H9 (cell line): ENCODE data around the gene TDRD7. TPM values are rescaled to one million over a fixed set of nuclear protein-coding genes. Genes with fewer than 3 reads are reported as not detected.

Source experiments
- DNase-seq: peaks from one replicate; pipeline ENCODE4 v3.0.0-alpha.2; 2017
- H2AFZ ChIP-seq: one replicate; pipeline ENCODE4 v1.6.1; 2013; ENCODE audit warnings: mild to moderate bottlenecking, low read length, control low read depth, moderate library complexity
- H2AK5ac ChIP-seq: 2 replicates; pipeline ENCODE4 v1.6.1; 2013; ENCODE audit warnings: low read length, control low read depth, mixed read lengths; ENCODE audit not compliant: insufficient read length
- H2BK120ac ChIP-seq: one replicate; pipeline ENCODE4 v1.6.1; 2013; ENCODE audit warnings: low read depth, mild to moderate bottlenecking, low read length, control low read depth, inconsistent platforms; ENCODE audit not compliant: poor library complexity, severe bottlenecking
- H2BK12ac ChIP-seq: 2 replicates; pipeline ENCODE4 v1.6.1; 2013; ENCODE audit warnings: low read length, control low read depth, mixed read lengths, low read depth; ENCODE audit not compliant: insufficient read length
- H2BK15ac ChIP-seq: 2 replicates; pipeline ENCODE4 v1.6.1; 2013; ENCODE audit warnings: low read depth, low read length, control low read depth
- H2BK20ac ChIP-seq: one replicate; pipeline ENCODE4 v1.6.1; 2013; ENCODE audit warnings: low read depth, mild to moderate bottlenecking, low read length, control low read depth, inconsistent platforms; ENCODE audit not compliant: poor library complexity, severe bottlenecking
- H2BK5ac ChIP-seq: 2 replicates; pipeline ENCODE4 v1.6.1; 2013; ENCODE audit warnings: low read length, control low read depth, mixed read lengths; ENCODE audit not compliant: insufficient read length
- H3K14ac ChIP-seq: 2 replicates; pipeline ENCODE4 v1.6.1; 2013; ENCODE audit warnings: low read length, control low read depth; ENCODE audit not compliant: insufficient read depth
- H3K18ac ChIP-seq: 2 replicates; pipeline ENCODE4 v1.6.1; 2013; ENCODE audit warnings: low read depth, mild to moderate bottlenecking, mixed read lengths, low read length, control low read depth; ENCODE audit not compliant: insufficient read length
- H3K23ac ChIP-seq: 2 replicates; pipeline ENCODE4 v1.6.1; 2013; ENCODE audit warnings: low read length, control low read depth, mixed read lengths, low read depth; ENCODE audit not compliant: insufficient read length
- H3K23me2 ChIP-seq: 2 replicates; pipeline ENCODE4 v1.6.1; 2013; ENCODE audit warnings: low read depth, mild to moderate bottlenecking, mixed read lengths, low read length, control low read depth; ENCODE audit not compliant: insufficient read length, poor library complexity, severe bottlenecking
- H3K27ac ChIP-seq: 2 replicates; pipeline ENCODE4 v1.5.1; 2013; ENCODE audit warnings: low read length, control low read depth, mixed read lengths, low read depth; ENCODE audit not compliant: insufficient read length
- H3K27me3 ChIP-seq: 2 replicates; pipeline ENCODE4 v1.6.1; 2013; ENCODE audit warnings: low read length, control low read depth, inconsistent platforms; ENCODE audit not compliant: insufficient read depth
- H3K4ac ChIP-seq: 2 replicates; pipeline ENCODE4 v1.6.1; 2013; ENCODE audit warnings: low read depth, mild to moderate bottlenecking, control low read depth, inconsistent platforms, low read length, moderate library complexity
- H3K4me1 ChIP-seq: 2 replicates; pipeline ENCODE4 v1.6.1; 2013; ENCODE audit warnings: low read length, control low read depth, inconsistent platforms; ENCODE audit not compliant: insufficient read depth
- H3K4me2 ChIP-seq: 2 replicates; pipeline ENCODE4 v1.6.1; 2013; ENCODE audit warnings: low read length, control low read depth, mixed read lengths; ENCODE audit not compliant: insufficient read length, insufficient read depth
- H3K56ac ChIP-seq: 2 replicates; pipeline ENCODE4 v1.6.1; 2013; ENCODE audit warnings: low read depth, mild to moderate bottlenecking, mixed read lengths, low read length, control low read depth; ENCODE audit not compliant: insufficient read length
- H3K79me1 ChIP-seq: 2 replicates; pipeline ENCODE4 v1.6.1; 2013; ENCODE audit warnings: low read depth, mild to moderate bottlenecking, moderate library complexity, low read length, control low read depth, inconsistent platforms; ENCODE audit not compliant: insufficient read depth, poor library complexity, severe bottlenecking
- H3K79me2 ChIP-seq: 2 replicates; pipeline ENCODE4 v1.6.1; 2013; ENCODE audit warnings: low read length, control low read depth, inconsistent platforms; ENCODE audit not compliant: insufficient read depth
- H3K9ac ChIP-seq: 2 replicates; pipeline ENCODE4 v1.6.1; 2013; ENCODE audit warnings: low read length, control low read depth, mixed read lengths; ENCODE audit not compliant: insufficient read length; ENCODE audit errors: extremely low read depth
- H3K9me3 ChIP-seq: one replicate; pipeline ENCODE4 v1.6.1; 2013; ENCODE audit warnings: low read depth, low read length, inconsistent platforms; ENCODE audit not compliant: control insufficient read depth
- H3T11ph ChIP-seq: one replicate; pipeline ENCODE4 v1.6.1; 2013; ENCODE audit warnings: mild to moderate bottlenecking, low read length, control low read depth, inconsistent platforms
- H4K20me1 ChIP-seq: one replicate; pipeline ENCODE4 v1.6.1; 2013; ENCODE audit not compliant: control insufficient read depth, insufficient read length, insufficient read depth
- H4K5ac ChIP-seq: 2 replicates; pipeline ENCODE4 v1.6.1; 2013; ENCODE audit warnings: low read depth, mild to moderate bottlenecking, mixed read lengths, low read length, control low read depth; ENCODE audit not compliant: insufficient read length
- H4K8ac ChIP-seq: replicated peaks from 2 replicates; pipeline ENCODE4 v1.6.1; 2013; ENCODE audit warnings: low read length, control low read depth, mixed read lengths, low read depth; ENCODE audit not compliant: insufficient read length
- H4K91ac ChIP-seq: 2 replicates; pipeline ENCODE4 v1.6.1; 2013; ENCODE audit warnings: low read depth, mild to moderate bottlenecking, moderate library complexity, mixed read lengths, low read length, control low read depth; ENCODE audit not compliant: insufficient read length
- H3K27ac Mint-ChIP-seq, 3 experiments: 2 replicates in 2 of 3; 3 replicates in 1 of 3; pipeline ENCODE4 v1.8.0; 2020 to 2021; ENCODE audit warnings: mixed read lengths in 3 of 3, mild to moderate bottlenecking in 1 of 3, moderate library complexity in 1 of 3
- H3K27me3 Mint-ChIP-seq: 2 replicates; pipeline ENCODE4 v1.8.0; 2021; ENCODE audit warnings: low read depth, mild to moderate bottlenecking, moderate library complexity, mixed read lengths
- H3K36me3 Mint-ChIP-seq, 3 experiments: 2 replicates in 2 of 3; 3 replicates in 1 of 3; pipeline ENCODE4 v1.8.0; 2020 to 2021; ENCODE audit warnings: low read depth in 3 of 3, mixed read lengths in 3 of 3; ENCODE audit not compliant: insufficient read depth in 1 of 3
- H3K4me1 Mint-ChIP-seq, 2 experiments: 2 replicates each; pipeline ENCODE4 v1.8.0; 2020; ENCODE audit warnings: mixed read lengths in 2 of 2
- H3K4me3 Mint-ChIP-seq, 2 experiments: 2 replicates in 1 of 2; 3 replicates in 1 of 2; pipeline ENCODE4 v1.8.0; 2020 to 2021; ENCODE audit warnings: mild to moderate bottlenecking in 2 of 2, mixed read lengths in 2 of 2, moderate library complexity in 1 of 2
- H3K9me3 Mint-ChIP-seq, 2 experiments: 2 replicates in 1 of 2; 3 replicates in 1 of 2; pipeline ENCODE4 v1.8.0; 2020; ENCODE audit warnings: mild to moderate bottlenecking in 2 of 2, mixed read lengths in 2 of 2, moderate library complexity in 1 of 2
- WGBS: extraction: QIAGEN DNeasy Blood & Tissue Kit; methylation state at CpG from one replicate; pipeline ENCODE4 v1.1.7; 2013; ENCODE audit warnings: missing lambda C conversion rate, low lambda C conversion rate, mixed read lengths; ENCODE audit not compliant: insufficient read length; ENCODE audit errors: extremely low coverage; 5-methylcytosine and 5-hydroxymethylcytosine counted together
- total RNA-seq: library from RNA; stranded (reverse); gene quantifications from 2 replicates; pipeline ENCODE4 v1.2.1, GENCODE V29; 2021
- TF ChIP-seq, protein P1 (sequence below): fragments of 200-600 bp; sonication (generic); conservative IDR thresholded peaks from 3 replicates; pipeline ENCODE4 v1.8.0; 2021; ENCODE audit warnings: antibody characterized with exemption, mild to moderate bottlenecking

Gene TDRD7
- total RNA-seq, 1 experiment from 2014 or later: 5.1 TPM

DNA sequence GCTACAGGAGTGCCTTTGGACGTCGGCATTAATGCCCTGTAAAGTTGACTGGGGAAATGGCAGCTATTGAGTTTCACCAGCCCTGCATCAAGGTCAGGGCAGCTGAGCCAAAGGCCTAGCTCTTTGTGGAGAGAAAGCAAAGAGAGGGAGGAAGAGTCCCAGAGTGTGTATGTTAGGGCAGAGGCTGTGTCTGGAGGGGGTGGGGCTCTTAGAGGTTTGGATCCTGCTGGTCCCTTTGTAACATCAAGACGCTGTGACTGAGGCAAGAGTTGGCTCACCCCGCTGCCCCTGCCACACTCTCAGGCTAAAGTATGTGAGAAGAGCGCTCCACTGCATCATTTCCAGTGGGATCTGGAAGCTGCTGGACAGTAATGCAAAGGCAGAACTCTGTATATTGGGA is 123.9 kb downstream of the TDRD7 start:
- H3K27ac ChIP-seq: no peak overlapping the region
- H2AK5ac ChIP-seq: no peak overlapping the region
- H3K27me3 ChIP-seq: no peaks in the 10 kb centered on the region
- no peaks in the 10 kb centered on the region for H3K4me1 ChIP-seq
- no peak overlapping the region for H3K18ac ChIP-seq
- no peak overlapping the region for H2AFZ ChIP-seq
- Mint-ChIP-seq H3K36me3 (no peaks in the 10 kb centered on the region; a peak in 1 of 7 replicates), H3K4me1 (peaks cover 6 to 11% of the 10 kb centered on the region in 2 experiments), H3K9me3 (peaks cover 0 to 2% of the 10 kb centered on the region in 2 experiments; a peak in 1 of 5 replicates), H3K4me3 (no peak overlapping the region), H3K27ac (peak overlapping the region in 1 of 3 experiments; percentile 11; a peak in 1 of 7 replicates), H3K27me3 (peaks cover 2% of the 10 kb centered on the region; the same call in 1 of the 2 replicates)
- no peak overlapping the region for H4K8ac ChIP-seq
- no peak overlapping the region for H2BK20ac ChIP-seq
- no peak overlapping the region for H4K91ac ChIP-seq
- H2BK15ac ChIP-seq: no peak overlapping the region
- no peak overlapping the region for H3K4ac ChIP-seq
- no peaks in the 10 kb centered on the region for H3K23me2 ChIP-seq
- WGBS: no CpG with 5 or more reads among the region's 5 CpGs
- H3T11ph ChIP-seq: no peak overlapping the region
- H3K9ac ChIP-seq: no peak overlapping the region
- no peak overlapping the region for H3K14ac ChIP-seq
- H4K20me1 ChIP-seq: no peaks in the 10 kb centered on the region
- no peak overlapping the region for H2BK12ac ChIP-seq
- no peak overlapping the region for H3K56ac ChIP-seq
- no peak overlapping the region for H3K4me2 ChIP-seq
- DNase-seq: no peak
- no peak overlapping the region for H4K5ac ChIP-seq
- no peak overlapping the region for H3K23ac ChIP-seq
- no peaks in the 10 kb centered on the region for H3K79me2 ChIP-seq
- TF ChIP-seq, protein P1, sequence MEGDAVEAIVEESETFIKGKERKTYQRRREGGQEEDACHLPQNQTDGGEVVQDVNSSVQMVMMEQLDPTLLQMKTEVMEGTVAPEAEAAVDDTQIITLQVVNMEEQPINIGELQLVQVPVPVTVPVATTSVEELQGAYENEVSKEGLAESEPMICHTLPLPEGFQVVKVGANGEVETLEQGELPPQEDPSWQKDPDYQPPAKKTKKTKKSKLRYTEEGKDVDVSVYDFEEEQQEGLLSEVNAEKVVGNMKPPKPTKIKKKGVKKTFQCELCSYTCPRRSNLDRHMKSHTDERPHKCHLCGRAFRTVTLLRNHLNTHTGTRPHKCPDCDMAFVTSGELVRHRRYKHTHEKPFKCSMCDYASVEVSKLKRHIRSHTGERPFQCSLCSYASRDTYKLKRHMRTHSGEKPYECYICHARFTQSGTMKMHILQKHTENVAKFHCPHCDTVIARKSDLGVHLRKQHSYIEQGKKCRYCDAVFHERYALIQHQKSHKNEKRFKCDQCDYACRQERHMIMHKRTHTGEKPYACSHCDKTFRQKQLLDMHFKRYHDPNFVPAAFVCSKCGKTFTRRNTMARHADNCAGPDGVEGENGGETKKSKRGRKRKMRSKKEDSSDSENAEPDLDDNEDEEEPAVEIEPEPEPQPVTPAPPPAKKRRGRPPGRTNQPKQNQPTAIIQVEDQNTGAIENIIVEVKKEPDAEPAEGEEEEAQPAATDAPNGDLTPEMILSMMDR: no peak
- H2BK5ac ChIP-seq: no peak overlapping the region
- no peaks in the 10 kb centered on the region for H3K9me3 ChIP-seq
- no peaks in the 10 kb centered on the region for H3K79me1 ChIP-seq
- no peak overlapping the region for H2BK120ac ChIP-seq
